B cell (primary cell): ENCODE measurements around the gene GUCA2B. TPM values are rescaled to one million over a fixed set of nuclear protein-coding genes. Genes with fewer than 3 reads are reported as not detected.

Experiments used
- ATAC-seq: fragments of 200-7000 bp; cut with Tn5 transposase; one replicate; pipeline ENCODE4 v1.10.0; 2021; ENCODE audit warnings: low read depth, mild to moderate bottlenecking, moderate number of reproducible peaks, moderate library complexity
- CTCF ChIA-PET: fragments of 350-600 bp; sonication (Branson Sonifier 250); formaldehyde crosslinking; loops from one replicate; lab custom pipeline; 2021; ENCODE audit warnings: antibody characterized with exemption, inconsistent platforms; lab: Charles Lee
- POLR2A ChIA-PET: fragments of 350-600 bp; sonication (Branson Sonifier 250); formaldehyde crosslinking; loops from one replicate; lab custom pipeline; 2021; ENCODE audit warnings: antibody characterized with exemption; lab: Charles Lee
- DNase-seq: peaks from one replicate; pipeline ENCODE4 v3.0.0; 2013
- H2AFZ ChIP-seq: 2 replicates; pipeline ENCODE4 v1.6.1; 2012; ENCODE audit warnings: mild to moderate bottlenecking, low read depth, low read length; ENCODE audit not compliant: insufficient read depth, poor library complexity, severe bottlenecking
- H3K27ac ChIP-seq, 2 donors: 1 replicate in 1 of 2; 2 replicates in 1 of 2; pipeline ENCODE4 v1.5.1; 2012 to 2013; ENCODE audit warnings: low read length in 2 of 2, mild to moderate bottlenecking in 2 of 2, moderate library complexity in 1 of 2
- H3K27me3 ChIP-seq, 4 experiments: fragments of 200-600 bp in 1 of 4; sonication (generic) in 1 of 4; replicated peaks in 1 of 4; 1 replicate in 2 of 4; 2 replicates in 2 of 4; pipeline versions ENCODE4 v1.6.1 to v1.7.0; 2013 to 2016; ENCODE audit warnings: low read length in 3 of 4, mild to moderate bottlenecking in 2 of 4, mixed read lengths in 1 of 4, moderate library complexity in 1 of 4; ENCODE audit not compliant: insufficient read depth in 4 of 4, control insufficient read depth in 3 of 4; ENCODE audit errors: control extremely low read depth in 1 of 4
- H3K36me3 ChIP-seq, 2 experiments: replicated peaks in 1 of 2; 1 replicate in 1 of 2; 2 replicates in 1 of 2; pipeline versions ENCODE4 v1.6.1 to v1.7.1; 2013; ENCODE audit warnings: low read length in 1 of 2; ENCODE audit not compliant: insufficient read depth in 2 of 2, control insufficient read depth in 1 of 2; ENCODE audit errors: control extremely low read depth in 1 of 2, extremely low read depth in 1 of 2
- H3K4me1 ChIP-seq, 2 donors: fragments of 200-600 bp in 1 of 2; sonication (generic) in 1 of 2; 1 replicate in 1 of 2; 2 replicates in 1 of 2; pipeline versions ENCODE4 v1.5.1 to v1.6.1; 2013 to 2017; ENCODE audit warnings: low read length in 2 of 2; ENCODE audit not compliant: control insufficient read depth in 2 of 2, insufficient read depth in 2 of 2
- H3K4me2 ChIP-seq: replicated peaks from 2 replicates; pipeline ENCODE3; 2012; ENCODE audit warnings: mild to moderate bottlenecking, low read depth, low read length; ENCODE audit not compliant: poor library complexity, severe bottlenecking
- H3K4me3 ChIP-seq, 5 experiments: fragments of 200-600 bp in 1 of 5; sonication (generic) in 1 of 5; 1 replicate in 3 of 5; 2 replicates in 2 of 5; pipeline versions ENCODE4 v1.5.1 to v1.7.0; 2011 to 2016; ENCODE audit warnings: low read length in 4 of 5, mild to moderate bottlenecking in 4 of 5, low read depth in 2 of 5, control low read depth in 1 of 5, moderate library complexity in 1 of 5; ENCODE audit not compliant: insufficient read depth in 1 of 5; ENCODE audit errors: control extremely low read depth in 1 of 5, extremely low read depth in 1 of 5
- H3K79me2 ChIP-seq: fragments of 200-600 bp; sonication (generic); one replicate; pipeline ENCODE4 v1.6.0; 2016; ENCODE audit warnings: low read length; ENCODE audit not compliant: control insufficient read depth, insufficient read depth
- H3K9ac ChIP-seq: fragments of 200-600 bp; sonication (generic); 2 replicates; pipeline ENCODE4 v1.6.1; 2017; ENCODE audit warnings: mild to moderate bottlenecking, low read length, moderate library complexity
- H3K9me3 ChIP-seq, 3 donors: one replicate each; pipeline versions ENCODE4 v1.6.1 to v1.7.1; 2013; ENCODE audit warnings: low read length in 2 of 3; ENCODE audit not compliant: control insufficient read depth in 2 of 3, insufficient read depth in 1 of 3; ENCODE audit errors: control extremely low read depth in 1 of 3
- H4K20me1 ChIP-seq: 2 replicates; pipeline ENCODE4 v1.6.0; 2012; ENCODE audit warnings: mild to moderate bottlenecking, low read length; ENCODE audit not compliant: insufficient read depth, control insufficient read depth, poor library complexity, severe bottlenecking
- H3K27ac Mint-ChIP-seq: one replicate; pipeline ENCODE4 v1.8.0; 2021; ENCODE audit warnings: mixed read lengths
- H3K27me3 Mint-ChIP-seq: one replicate; pipeline ENCODE4 v1.8.0; 2021; ENCODE audit warnings: mixed read lengths
- H3K4me1 Mint-ChIP-seq: one replicate; pipeline ENCODE4 v1.8.0; 2021; ENCODE audit warnings: mixed read lengths
- H3K4me3 Mint-ChIP-seq: one replicate; pipeline ENCODE4 v1.8.0; 2021; ENCODE audit warnings: mixed read lengths
- H3K9me3 Mint-ChIP-seq: one replicate; pipeline ENCODE4 v1.8.0; 2022; ENCODE audit warnings: mixed read lengths; ENCODE audit not compliant: insufficient read depth
- EZH2 ChIP-seq: IDR thresholded peaks from 2 replicates; pipeline ENCODE4 v1.6.1; 2012; ENCODE audit warnings: borderline replicate concordance, low read depth, mild to moderate bottlenecking, moderate library complexity, low read length; ENCODE audit not compliant: insufficient read depth, poor library complexity, severe bottlenecking
- WGBS: methylation state at CpG from one replicate; pipeline ENCODE4 v1.1.5; 2013; ENCODE audit warnings: missing lambda C conversion rate; ENCODE audit not compliant: insufficient coverage; 5-methylcytosine and 5-hydroxymethylcytosine counted together
- intact Hi-C: fragments of 100-400 bp; cut with micrococcal nuclease; formaldehyde crosslinking; loops from one replicate; pipeline ENCODE4 v1.10.0; 2022
- polyA plus RNA-seq: library from polyadenylated mRNA; depleted of rRNA; stranded (reverse); fragments of >200 nt; gene quantifications from 2 replicates; pipeline ENCODE4 v1.2.3, GENCODE V29; 2012
- total RNA-seq, 2 donors: library from RNA; stranded (reverse); fragments of 120-200 nt in 1 of 2; gene quantifications; 1 replicate in 1 of 2; 2 replicates in 1 of 2; pipeline versions ENCODE4 v1.2.3 to v1.2.4, GENCODE V29; 2013 to 2022
- TF ChIP-seq, protein P1 (sequence below): fragments of 200-600 bp; IDR thresholded peaks from one replicate; pipeline ENCODE4 v1.8.0; 2022; ENCODE audit warnings: antibody characterized with exemption, mild to moderate bottlenecking

GUCA2B gene
- total and polyA plus RNA-seq, 2 donors (not counting 1 experiment from before 2014, with no cell fraction given) = not detected

DNA sequence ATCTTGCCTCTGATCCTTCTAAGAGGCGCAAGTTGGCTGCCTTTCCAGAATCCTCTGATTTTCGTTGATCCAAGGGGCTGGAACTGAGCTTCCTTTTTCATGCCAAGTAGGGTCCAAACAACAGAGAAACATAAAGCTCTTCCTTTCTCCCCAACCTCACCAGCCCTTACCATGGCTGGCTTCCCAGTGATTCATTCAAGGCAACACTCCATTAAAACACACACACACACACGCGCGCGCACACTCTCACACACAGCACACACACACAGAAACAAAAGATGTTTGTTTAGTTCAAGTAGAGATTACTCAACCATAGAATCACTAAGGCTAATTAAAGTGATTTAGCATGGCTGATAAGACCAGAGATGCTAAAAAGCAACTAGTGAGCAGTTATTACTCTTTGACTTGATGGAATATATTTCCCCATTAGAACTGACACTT lies 24.4 kb downstream of the GUCA2B start:
- Histone ChIP-seq H3K9ac (no peak overlapping the region), H3K27ac (no peak overlapping the region), H4K20me1 (no peaks in the 10 kb centered on the region), H3K36me3 (peaks cover 5 to 18% of the 10 kb centered on the region in 2 experiments), H3K4me1 (peaks cover 0 to 3% of the 10 kb centered on the region in 2 donors), H2AFZ (no peak overlapping the region), H3K79me2 (no peaks in the 10 kb centered on the region), H3K27me3 (no peaks in the 10 kb centered on the region), H3K4me3 (no peak overlapping the region), H3K4me2 (no peak overlapping the region), H3K9me3 (no peaks in the 10 kb centered on the region)
- Mint-ChIP-seq H3K4me3 (no peak overlapping the region), H3K27ac (no peak overlapping the region), H3K27me3 (no peaks in the 10 kb centered on the region), H3K9me3 (no peaks in the 10 kb centered on the region), H3K4me1 (no peaks in the 10 kb centered on the region)
- TF ChIP-seq, protein P1, sequence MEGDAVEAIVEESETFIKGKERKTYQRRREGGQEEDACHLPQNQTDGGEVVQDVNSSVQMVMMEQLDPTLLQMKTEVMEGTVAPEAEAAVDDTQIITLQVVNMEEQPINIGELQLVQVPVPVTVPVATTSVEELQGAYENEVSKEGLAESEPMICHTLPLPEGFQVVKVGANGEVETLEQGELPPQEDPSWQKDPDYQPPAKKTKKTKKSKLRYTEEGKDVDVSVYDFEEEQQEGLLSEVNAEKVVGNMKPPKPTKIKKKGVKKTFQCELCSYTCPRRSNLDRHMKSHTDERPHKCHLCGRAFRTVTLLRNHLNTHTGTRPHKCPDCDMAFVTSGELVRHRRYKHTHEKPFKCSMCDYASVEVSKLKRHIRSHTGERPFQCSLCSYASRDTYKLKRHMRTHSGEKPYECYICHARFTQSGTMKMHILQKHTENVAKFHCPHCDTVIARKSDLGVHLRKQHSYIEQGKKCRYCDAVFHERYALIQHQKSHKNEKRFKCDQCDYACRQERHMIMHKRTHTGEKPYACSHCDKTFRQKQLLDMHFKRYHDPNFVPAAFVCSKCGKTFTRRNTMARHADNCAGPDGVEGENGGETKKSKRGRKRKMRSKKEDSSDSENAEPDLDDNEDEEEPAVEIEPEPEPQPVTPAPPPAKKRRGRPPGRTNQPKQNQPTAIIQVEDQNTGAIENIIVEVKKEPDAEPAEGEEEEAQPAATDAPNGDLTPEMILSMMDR = no peak
- TF ChIP-seq EZH2 = no peak
- ChIA-PET POLR2A (no interaction called here), CTCF (interaction anchor here (0.8 kb wide), 1 partner anchor 310 kb away, joined by 3 read pairs; no protein-coding TSS in a partner anchor)
- DNase-seq (no peak), ATAC-seq (no peak)
- intact Hi-C loops = no loop called here
- WGBS = 88% methylated on average over 2 of the region's 6 CpGs

DNA sequence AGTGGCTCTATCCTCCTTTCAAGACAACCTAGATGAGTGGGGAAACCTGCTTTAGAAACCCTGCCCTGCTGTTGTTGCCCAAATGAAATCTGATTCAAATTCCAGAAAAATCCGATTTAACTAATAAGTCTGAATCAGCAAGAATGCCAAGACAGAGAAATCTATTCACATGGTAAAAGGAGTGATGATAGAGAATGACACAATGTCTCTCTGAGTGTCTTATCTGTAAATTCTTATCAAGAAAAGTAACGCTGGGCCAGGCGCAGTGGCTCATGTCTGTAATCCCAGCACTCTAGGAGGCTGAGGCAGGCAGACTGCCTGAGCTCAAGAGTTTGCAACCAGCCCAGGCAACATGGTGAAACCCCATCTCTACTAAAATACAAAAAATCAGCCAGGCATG lies 25.0 kb downstream of the GUCA2B start:
- no peak for TF ChIP-seq EZH2
- TF ChIP-seq, protein P1 = no peak
- ChIA-PET POLR2A (no interaction called here), CTCF (no interaction called here)
- H3K4me2 ChIP-seq = no peak overlapping the region
- no peak overlapping the region for H3K4me3 ChIP-seq
- no peaks in the 10 kb centered on the region for H3K4me1 ChIP-seq
- ATAC-seq (no peak), DNase-seq (no peak)
- no peaks in the 10 kb centered on the region for H3K27me3 ChIP-seq
- H3K4me3 Mint-ChIP-seq = no peak overlapping the region
- no peaks in the 10 kb centered on the region for H3K4me1 Mint-ChIP-seq
- H3K9ac ChIP-seq = no peak overlapping the region
- H3K36me3 ChIP-seq = peaks cover 5 to 21% of the 10 kb centered on the region in 2 experiments
- H3K9me3 ChIP-seq = no peaks in the 10 kb centered on the region
- no peak overlapping the region for H3K27ac Mint-ChIP-seq
- H3K9me3 Mint-ChIP-seq = no peaks in the 10 kb centered on the region
- H3K79me2 ChIP-seq = no peaks in the 10 kb centered on the region
- no peak overlapping the region for H2AFZ ChIP-seq
- intact Hi-C loops = no loop called here
- no peaks in the 10 kb centered on the region for H3K27me3 Mint-ChIP-seq
- no peaks in the 10 kb centered on the region for H4K20me1 ChIP-seq
- H3K27ac ChIP-seq = no peak overlapping the region
- no CpG with 5 or more reads among the region's 3 CpGs for WGBS
